Omental fat pad (tissue), 4 donors: Measurements from ENCODE around the gene TJAP1. TPM values are rescaled to one million over a fixed set of nuclear protein-coding genes. Genes with fewer than 3 reads are reported as not detected.
A peak's percentile ranks its signal among the peaks of the same experiment; 100 is the strongest.

Experiments
- ATAC-seq: fragments of 150-250 bp; one replicate; pipeline ENCODE4 v1.9.1; 2016; ENCODE audit warnings: mild to moderate bottlenecking, moderate library complexity; ENCODE audit not compliant: low FRiP score
- DNase-seq: peaks from one replicate; pipeline ENCODE4 v3.0.0-alpha.2; 2019; ENCODE audit warnings: low spot score
- CTCF ChIP-seq, 3 donors: fragments of 450-650 bp; IDR thresholded peaks; one replicate each; pipeline ENCODE4 v1.5.1; 2016 to 2017; ENCODE audit warnings: antibody characterized with exemption in 3 of 3, mild to moderate bottlenecking in 3 of 3, moderate library complexity in 2 of 3
- total RNA-seq, 4 donors: library from RNA; depleted of rRNA; stranded (reverse); fragments of >200 nt; gene quantifications; one replicate each; pipeline ENCODE4 v1.1.0, GENCODE V29; 2016

Gene TJAP1
- total RNA-seq, 4 donors from 2014 or later, result 12.6 to 23.5 (median 15.7) TPM

- no peak for DNase-seq
- TF ChIP-seq CTCF (IDR thresholded peaks at IDR 0.05), result no peak
- no peak for ATAC-seq
Measured at GRCh38 chr6:43502666-43503065, 25.3 kb downstream of the TJAP1 start.

- ATAC-seq, result no peak
- TF ChIP-seq CTCF (IDR thresholded peaks at IDR 0.05), result no peak
- no peak for DNase-seq
Measured at GRCh38 chr6:43503443-43503842, 26.1 kb downstream of the TJAP1 start.

- no peak for DNase-seq
- no peak for TF ChIP-seq CTCF (IDR thresholded peaks at IDR 0.05)
- ATAC-seq, result no peak
Measured at GRCh38 chr6:43504756-43505593, 27.6 kb downstream of the TJAP1 start.

GRCh38 chr6:43505718-43506117 is 28.3 kb downstream of the TJAP1 start:
- DNase-seq, result no peak
- no peak for ATAC-seq
- TF ChIP-seq CTCF (IDR thresholded peaks at IDR 0.05), result no peak

- TF ChIP-seq CTCF (IDR thresholded peaks at IDR 0.05), result no peak
- ATAC-seq, result no peak
Measured at GRCh38 chr6:43506171-43506570, 28.8 kb downstream of the TJAP1 start.

GRCh38 chr6:43506667-43507471 is 29.5 kb downstream of the TJAP1 start:
- peak in 2 of 3 donors; percentile 27 to 68 for TF ChIP-seq CTCF (IDR thresholded peaks at IDR 0.05)
- no peak for ATAC-seq
- DNase-seq, result peak; percentile 64

More at GRCh38 chr6:43506171-43506570, 28.8 kb downstream of the TJAP1 start:
- no peak for DNase-seq
